HUES64 (cell line): ENCODE data around the gene SELE.
A peak's percentile ranks its signal among the peaks of the same experiment; 100 is the strongest.
"Not testable (repeated sequence)": the region's sequence is repeated elsewhere in the genome, so short reads cannot be mapped to it uniquely, and the experiment has no call there.

Experiments
- H3K27ac ChIP-seq: 2 replicates; pipeline ENCODE4 v1.7.0; 2013; ENCODE audit warnings: low read depth, low read length, inconsistent platforms
- H3K27me3 ChIP-seq: 2 replicates; pipeline ENCODE4 v1.6.1; 2013; ENCODE audit warnings: mild to moderate bottlenecking, low read length; ENCODE audit not compliant: insufficient read depth
- H3K36me3 ChIP-seq: 2 replicates; pipeline ENCODE4 v1.6.1; 2013; ENCODE audit warnings: mild to moderate bottlenecking, low read length; ENCODE audit not compliant: insufficient read depth
- H3K4me1 ChIP-seq: 2 replicates; pipeline ENCODE4 v1.6.1; 2013; ENCODE audit warnings: mild to moderate bottlenecking, low read length, moderate library complexity; ENCODE audit not compliant: insufficient read depth
- H3K4me3 ChIP-seq: 2 replicates; pipeline ENCODE4 v1.5.1; 2013; ENCODE audit warnings: mild to moderate bottlenecking, low read length, moderate library complexity
- H3K9ac ChIP-seq: 2 replicates; pipeline ENCODE4 v1.6.1; 2013; ENCODE audit warnings: mild to moderate bottlenecking, low read depth, low read length
- H3K9me3 ChIP-seq: 2 replicates; pipeline ENCODE4 v1.6.1; 2013; ENCODE audit warnings: low read depth, low read length; ENCODE audit not compliant: insufficient read depth
- WGBS: fragments of 150-250, 120-280 bp; methylation state at CpG from one replicate; pipeline ENCODE4 v1.1.7; 2013; ENCODE audit warnings: missing lambda C conversion rate; 5-methylcytosine and 5-hydroxymethylcytosine counted together

SELE gene

DNA sequence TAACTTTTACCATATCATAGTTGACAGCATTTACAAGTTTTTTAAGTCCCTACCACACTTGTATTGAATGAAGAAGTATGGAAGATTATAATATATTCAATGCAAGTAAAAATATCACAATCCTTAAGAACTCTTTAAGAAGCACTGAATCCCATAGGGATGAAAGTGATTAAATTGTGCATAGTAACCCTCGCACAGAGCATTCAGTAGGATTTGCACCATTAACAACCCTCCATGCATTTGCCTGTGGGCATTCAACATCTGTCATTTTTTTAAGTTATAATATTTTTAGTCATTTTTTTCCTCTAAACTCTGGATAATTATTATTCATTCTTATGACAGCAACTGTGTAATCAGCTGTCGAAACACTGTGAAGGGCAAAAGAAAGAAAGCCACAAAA, 10.1 kb downstream of the SELE start:
- no peaks in the 10 kb centered on the region; the same call in 1 of the 2 replicates for H3K4me1 ChIP-seq
- 90% methylated on average over 1 of the region's 2 CpGs for WGBS
- H3K27me3 ChIP-seq, result no peaks in the 10 kb centered on the region
- H3K9me3 ChIP-seq, result no peaks in the 10 kb centered on the region
- H3K36me3 ChIP-seq, result no peaks in the 10 kb centered on the region
- no peak overlapping the region for H3K27ac ChIP-seq
- H3K4me3 ChIP-seq, result no peak overlapping the region
- H3K9ac ChIP-seq, result no peak overlapping the region

DNA sequence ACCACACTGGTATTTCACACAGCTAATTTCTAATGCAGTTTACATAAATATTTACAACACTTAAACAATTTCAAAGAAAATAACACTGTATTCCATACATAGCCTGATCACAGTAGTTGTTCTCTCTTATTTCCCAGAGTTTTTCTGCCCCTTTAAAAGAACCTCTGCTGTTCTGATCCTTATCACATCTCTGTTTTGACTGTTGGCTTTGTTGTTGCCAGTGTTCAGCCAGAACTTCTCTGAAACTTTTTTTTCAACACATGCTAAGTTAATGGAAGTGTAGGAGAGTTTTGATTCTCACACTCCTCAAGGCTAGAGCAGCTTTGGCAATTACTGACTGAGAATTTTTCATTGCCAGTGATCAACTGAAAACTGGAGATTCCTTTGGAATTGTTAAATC, 11.1 kb downstream of the SELE start:
- Histone ChIP-seq H3K36me3 (no peaks in the 10 kb centered on the region), H3K27ac (no peak overlapping the region), H3K4me3 (no peak overlapping the region), H3K9me3 (no peaks in the 10 kb centered on the region), H3K4me1 (no peaks in the 10 kb centered on the region; the same call in 1 of the 2 replicates), H3K27me3 (no peaks in the 10 kb centered on the region), H3K9ac (no peak overlapping the region)

DNA sequence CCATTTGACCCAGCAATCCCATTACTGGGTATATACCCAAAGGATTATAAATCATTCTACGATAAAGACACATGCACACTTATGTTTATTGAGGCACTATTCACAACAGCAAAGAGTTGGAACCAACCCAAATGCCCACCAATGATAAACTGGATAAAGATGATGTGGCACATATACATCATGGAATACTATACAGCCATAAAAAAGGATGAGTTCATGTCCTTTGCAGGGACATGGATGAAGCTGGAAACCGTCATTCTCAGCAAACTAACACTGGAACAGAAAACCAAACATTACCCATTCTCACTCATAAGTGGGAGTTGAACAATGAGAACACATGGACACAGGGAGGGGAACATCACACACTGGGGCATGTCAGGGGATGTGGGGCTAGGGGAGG, 18.8 kb downstream of the SELE start:
- not testable (repeated sequence) for H3K9me3 ChIP-seq, H3K4me1 ChIP-seq, H3K27me3 ChIP-seq, H3K4me3 ChIP-seq, H3K36me3 ChIP-seq, H3K9ac ChIP-seq, H3K27ac ChIP-seq
- WGBS, result 97% methylated on average over 2 of the region's 2 CpGs

DNA sequence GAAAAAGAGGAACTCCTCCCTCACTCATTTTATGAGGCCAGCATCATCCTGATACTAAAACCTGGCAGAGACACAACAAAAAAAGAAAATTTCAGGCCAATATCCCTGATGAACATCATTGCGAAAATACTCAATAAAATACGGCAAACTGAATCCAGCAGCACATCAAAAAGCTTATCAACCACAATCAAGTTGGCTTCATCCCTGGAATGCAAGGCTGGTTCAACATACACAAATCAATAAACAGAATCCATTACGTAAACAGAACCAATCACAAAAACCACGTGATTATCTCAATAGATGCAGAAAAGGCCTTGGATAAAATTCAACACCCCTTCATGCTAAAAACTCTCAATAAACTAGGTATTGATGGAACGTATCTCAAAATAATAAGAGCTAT, 20.8 kb downstream of the SELE start:
- not testable (repeated sequence) for H3K9me3 ChIP-seq, H3K9ac ChIP-seq, H3K4me1 ChIP-seq, H3K27me3 ChIP-seq, H3K27ac ChIP-seq, H3K36me3 ChIP-seq, H3K4me3 ChIP-seq
- 92% methylated on average over 4 of the region's 5 CpGs for WGBS

DNA sequence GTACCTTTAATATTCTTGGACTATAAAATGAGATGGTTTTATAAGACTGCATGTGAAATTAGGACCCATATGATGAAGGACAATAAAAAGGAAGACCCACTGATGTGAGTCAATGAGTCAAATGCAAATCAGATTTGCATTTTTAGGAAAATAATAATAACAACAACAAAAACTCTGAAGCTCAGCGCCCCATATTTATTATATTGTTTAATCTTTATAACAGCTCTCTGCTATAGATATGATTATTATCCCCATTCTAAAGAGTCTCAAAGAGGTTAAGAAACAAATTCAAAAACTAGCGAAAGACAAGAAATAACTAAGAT, 21.6 kb downstream of the SELE start:
- 100% methylated on average over 1 of the region's 2 CpGs for WGBS
- Histone ChIP-seq H3K4me3 (no peak overlapping the region), H3K4me1 (no peaks in the 10 kb centered on the region), H3K9ac (no peak overlapping the region), H3K9me3 (no peaks in the 10 kb centered on the region), H3K27me3 (no peaks in the 10 kb centered on the region), H3K27ac (no peak overlapping the region), H3K36me3 (no peaks in the 10 kb centered on the region)

DNA sequence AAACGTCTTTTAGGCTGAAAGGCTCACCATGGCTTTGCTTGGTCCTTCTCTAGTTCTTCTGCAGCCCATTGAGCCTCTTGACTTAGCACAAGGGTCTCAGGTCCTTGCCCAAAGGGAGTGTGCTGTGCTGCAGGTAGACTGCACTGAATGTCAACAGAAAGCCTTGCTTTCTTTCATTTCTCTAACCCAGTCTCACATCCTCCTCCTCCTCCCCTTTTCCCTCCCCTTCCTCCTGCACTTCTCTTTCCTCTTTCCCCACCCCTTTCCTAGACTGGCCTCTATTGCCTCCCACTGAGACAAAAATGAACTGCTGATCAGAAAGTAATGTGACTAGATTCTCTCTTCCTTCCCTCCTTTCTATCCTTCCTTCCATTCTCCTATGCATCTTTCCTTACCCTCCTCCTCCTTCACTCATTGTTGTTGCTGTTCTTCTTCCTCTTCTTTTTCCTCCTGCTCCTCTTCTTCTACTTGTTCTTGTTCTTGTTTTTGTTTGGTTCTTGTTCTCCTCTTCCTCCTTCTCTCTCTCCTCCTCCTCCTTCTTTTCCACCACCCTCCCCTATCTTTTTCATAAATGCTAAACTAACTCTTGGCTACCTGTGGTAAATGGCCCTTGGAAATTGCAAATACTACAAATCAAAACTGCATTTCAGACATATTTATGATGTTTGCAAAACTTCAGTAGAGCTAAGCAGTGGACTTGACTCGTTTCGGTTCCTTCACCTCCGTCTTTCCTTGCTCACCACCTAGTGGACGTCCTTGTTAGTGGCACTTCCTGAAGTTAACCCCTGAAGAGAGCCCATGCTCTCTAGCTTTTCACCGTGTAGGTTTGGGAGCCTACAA, 22.2 kb downstream of the SELE start, which contains the start of gene SELL:
SELL (minus strand) TSS at position 152 of the 840 bp plus-strand sequence; CDS start at position 30, 122 bp downstream.
- WGBS, result 20% methylated on average over 6 of the region's 6 CpGs
- no peaks in the 10 kb centered on the region for H3K9me3 ChIP-seq
- no peak within 1 kb of the TSS for H3K27ac ChIP-seq
- no peaks in the 10 kb centered on the region for H3K36me3 ChIP-seq
- H3K4me1 ChIP-seq, result no peaks in the 10 kb centered on the region
- H3K27me3 ChIP-seq, result no peaks in the 10 kb centered on the region
- no peak within 1 kb of the TSS for H3K9ac ChIP-seq
- peak within 1 kb of the TSS; percentile 12; the same call in 1 of the 2 replicates for H3K4me3 ChIP-seq

DNA sequence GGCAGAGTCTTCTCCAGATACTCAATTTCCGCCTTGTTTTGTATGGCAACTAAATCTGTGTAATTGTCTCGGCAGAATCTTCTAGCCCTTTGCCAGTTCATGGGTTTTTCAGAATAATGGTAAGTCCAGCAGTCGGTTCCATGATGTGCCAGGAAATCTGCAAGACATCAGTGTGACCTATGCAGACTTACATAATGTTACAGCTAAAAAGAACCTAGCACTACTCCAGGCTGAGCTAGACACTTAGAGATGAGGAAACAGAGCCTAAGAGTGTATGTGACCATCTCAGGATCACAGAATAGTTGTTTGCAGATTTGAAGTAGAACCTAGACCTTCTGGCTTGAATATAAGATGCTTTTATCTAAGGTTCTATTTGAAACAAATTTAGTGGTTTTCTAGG, 25.2 kb downstream of the SELE start:
- no peaks in the 10 kb centered on the region for H3K27me3 ChIP-seq
- 90% methylated on average over 3 of the region's 3 CpGs for WGBS
- H3K4me3 ChIP-seq, result no peak overlapping the region
- no peaks in the 10 kb centered on the region for H3K9me3 ChIP-seq
- H3K27ac ChIP-seq, result no peak overlapping the region
- H3K4me1 ChIP-seq, result no peaks in the 10 kb centered on the region
- H3K9ac ChIP-seq, result no peak overlapping the region
- no peaks in the 10 kb centered on the region for H3K36me3 ChIP-seq

DNA sequence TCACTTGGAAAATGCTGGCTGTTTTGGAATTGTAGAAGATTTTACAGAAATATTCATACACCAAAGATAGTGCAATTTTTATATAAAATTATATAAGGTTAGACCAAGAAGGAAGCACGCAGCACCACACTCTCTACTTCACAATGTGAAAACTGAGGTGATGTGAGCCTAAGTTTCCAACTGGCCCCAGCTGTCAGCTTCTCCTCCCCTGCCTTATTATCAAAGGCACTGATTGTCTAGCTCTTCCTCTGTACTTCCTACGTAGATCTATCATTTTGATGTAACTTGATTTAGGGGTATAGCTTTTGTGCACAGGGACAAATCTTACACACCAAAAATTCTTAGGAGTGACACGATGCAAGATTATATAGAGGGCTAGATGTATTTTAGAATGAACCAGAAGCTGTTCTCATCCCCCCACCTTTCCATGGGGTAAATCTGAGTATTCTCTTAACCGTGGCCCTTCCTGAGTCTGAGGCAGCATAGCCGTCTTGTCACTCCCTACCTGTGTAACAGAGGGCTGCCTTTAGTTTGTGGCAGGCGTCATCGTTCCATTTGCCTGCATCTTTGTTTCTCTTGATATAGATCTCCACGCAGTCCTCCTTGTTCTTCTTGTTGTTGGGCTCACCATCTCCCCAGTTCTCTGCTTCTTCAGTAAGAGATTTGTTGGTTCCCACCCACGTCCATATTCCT, 25.8 kb downstream of the SELE start:
- H3K4me3 ChIP-seq, result no peak overlapping the region
- no peaks in the 10 kb centered on the region for H3K4me1 ChIP-seq
- no peaks in the 10 kb centered on the region for H3K27me3 ChIP-seq
- H3K27ac ChIP-seq, result no peak overlapping the region
- no peaks in the 10 kb centered on the region for H3K36me3 ChIP-seq
- H3K9me3 ChIP-seq, result no peaks in the 10 kb centered on the region
- no peak overlapping the region for H3K9ac ChIP-seq
- 96% methylated on average over 8 of the region's 9 CpGs for WGBS

DNA sequence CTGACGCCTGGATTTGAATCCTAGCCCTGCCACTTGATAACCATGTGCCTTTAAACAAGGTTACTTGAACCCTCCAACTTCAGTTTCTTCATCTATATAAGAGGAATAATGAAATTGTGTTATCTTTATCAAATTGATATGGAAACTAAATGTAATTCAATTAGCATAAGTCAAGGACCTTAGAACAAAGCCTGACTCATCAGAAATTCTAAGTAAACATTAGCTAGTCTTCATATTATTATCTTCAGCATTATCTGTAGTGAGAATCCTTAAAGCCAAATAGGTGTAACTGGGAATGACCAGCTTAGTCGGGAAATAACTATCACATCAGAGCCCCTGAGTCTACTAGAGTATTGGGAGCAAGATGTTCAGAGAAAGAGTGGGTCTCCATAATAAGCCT, 29.1 kb downstream of the SELE start:
- WGBS, result 100% methylated on average over 1 of the region's 2 CpGs
- H3K36me3 ChIP-seq, result no peaks in the 10 kb centered on the region
- H3K27me3 ChIP-seq, result no peaks in the 10 kb centered on the region
- H3K27ac ChIP-seq, result no peak overlapping the region
- H3K9me3 ChIP-seq, result no peaks in the 10 kb centered on the region
- no peak overlapping the region for H3K4me3 ChIP-seq
- no peak overlapping the region for H3K9ac ChIP-seq
- H3K4me1 ChIP-seq, result no peaks in the 10 kb centered on the region

DNA sequence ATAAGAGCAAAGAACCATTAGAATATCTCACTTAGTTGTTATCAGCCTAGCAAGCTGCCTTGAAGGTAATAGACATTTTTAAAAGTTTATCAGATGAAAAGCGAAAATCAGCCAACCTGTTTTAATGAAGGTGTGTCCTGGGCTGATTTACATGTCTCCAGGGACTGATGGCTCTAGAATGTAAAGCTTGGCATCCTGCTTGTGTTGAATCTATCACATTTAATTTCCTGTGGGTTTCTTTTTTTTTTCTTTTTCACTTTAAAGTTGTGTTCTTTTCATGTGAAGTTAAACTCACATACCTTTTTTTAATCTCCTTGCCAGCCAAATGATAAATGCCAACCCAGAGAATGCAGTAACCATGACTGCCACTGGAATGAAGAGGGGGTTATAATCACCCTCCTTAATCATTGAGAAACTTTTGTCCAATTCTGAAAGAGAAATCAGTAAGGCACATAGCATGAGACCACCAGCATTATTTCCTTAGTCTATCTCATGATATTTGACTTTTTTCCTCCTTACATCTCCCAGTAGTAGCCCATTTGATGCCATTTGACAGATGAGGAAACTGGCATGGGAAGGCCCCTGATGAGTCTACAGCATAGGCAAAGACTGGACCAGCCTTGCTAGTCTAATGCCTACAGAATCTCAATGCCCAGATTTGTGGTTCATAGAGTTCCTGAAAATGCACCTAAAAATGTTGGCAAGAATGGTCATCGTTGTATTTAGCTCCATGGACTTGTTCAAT, 32.4 kb downstream of the SELE start:
- Histone ChIP-seq H3K36me3 (no peaks in the 10 kb centered on the region), H3K9me3 (no peaks in the 10 kb centered on the region), H3K27ac (no peak overlapping the region), H3K4me1 (no peaks in the 10 kb centered on the region), H3K27me3 (no peaks in the 10 kb centered on the region), H3K4me3 (no peak overlapping the region), H3K9ac (no peak overlapping the region)
- WGBS, result 75% methylated on average over 2 of the region's 2 CpGs

DNA sequence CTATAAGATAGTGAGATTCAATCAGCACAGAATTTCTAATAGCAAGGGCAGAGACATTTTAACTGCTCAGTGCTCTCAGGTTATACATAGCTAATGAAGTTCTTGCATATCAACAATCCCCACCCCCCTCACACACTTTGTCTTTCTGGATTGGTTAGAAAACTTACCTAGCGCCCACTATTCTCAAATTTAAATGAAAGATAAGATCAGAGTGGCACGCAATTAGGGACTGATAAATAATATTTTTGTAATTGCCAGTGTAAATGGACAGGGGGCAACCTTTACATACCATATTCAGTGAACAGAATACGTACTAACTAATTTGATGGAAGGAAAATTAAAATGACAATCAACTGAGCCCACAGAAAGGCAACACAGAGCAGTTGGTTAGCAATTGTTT, 34.2 kb downstream of the SELE start:
- H3K9me3 ChIP-seq, result no peaks in the 10 kb centered on the region
- no peak overlapping the region for H3K4me3 ChIP-seq
- H3K36me3 ChIP-seq, result no peaks in the 10 kb centered on the region
- no peaks in the 10 kb centered on the region for H3K4me1 ChIP-seq
- H3K27me3 ChIP-seq, result peaks cover 7% of the 10 kb centered on the region; the same call in 1 of the 2 replicates
- H3K27ac ChIP-seq, result no peak overlapping the region
- no peak overlapping the region for H3K9ac ChIP-seq
- WGBS, result 82% methylated on average over 2 of the region's 3 CpGs
